ENCODE data around the gene CRP. TPM values are rescaled to one million over a fixed set of nuclear protein-coding genes. Genes with fewer than 3 reads are reported as not detected.

CRP gene
- total and polyA plus RNA-seq, 8 donors: not detected

- Histone ChIP-seq H3K36me3 (no peaks in the 10 kb centered on the region), H3K27me3 (no peaks in the 10 kb centered on the region), H3K27ac (no peak overlapping the region), H3K4me1 (no peaks in the 10 kb centered on the region), H3K4me3 (no peak overlapping the region), H3K9me3 (peaks cover 0 to 44% of the 10 kb centered on the region in 2 donors)
- DNase-seq (no peak), ATAC-seq (no peak)
- TF ChIP-seq CTCF (IDR thresholded peaks at IDR 0.05): no peak
- intact Hi-C loops (cut with DNase I): no loop called here
Observed at GRCh38 chr1:159719990-159720389, 5.6 kb upstream of the CRP start.

- Histone ChIP-seq H3K4me1 (no peaks in the 10 kb centered on the region), H3K9me3 (peaks cover 0 to 15% of the 10 kb centered on the region in 2 donors), H3K27ac (no peak overlapping the region), H3K4me3 (no peak overlapping the region), H3K36me3 (no peaks in the 10 kb centered on the region), H3K27me3 (no peaks in the 10 kb centered on the region)
- DNase-seq: no peak
- intact Hi-C loops (cut with DNase I): no loop called here
- TF ChIP-seq CTCF (IDR thresholded peaks at IDR 0.05): no peak
- ATAC-seq: no peak
Observed at GRCh38 chr1:159715855-159716254, 1.5 kb upstream of the CRP start.

- TF ChIP-seq CTCF (IDR thresholded peaks at IDR 0.05): no peak
- Histone ChIP-seq H3K27me3 (no peaks in the 10 kb centered on the region), H3K4me3 (no peak overlapping the region), H3K36me3 (no peaks in the 10 kb centered on the region), H3K9me3 (no peaks in the 10 kb centered on the region), H3K4me1 (no peaks in the 10 kb centered on the region), H3K27ac (no peak overlapping the region)
- no peak for ATAC-seq
- intact Hi-C loops (cut with DNase I): no loop called here
- DNase-seq: no peak
Observed at GRCh38 chr1:159712080-159712479, 2.3 kb downstream of the CRP start.

- Histone ChIP-seq H3K27ac (no peak overlapping the region), H3K27me3 (no peaks in the 10 kb centered on the region), H3K4me3 (no peak overlapping the region), H3K36me3 (no peaks in the 10 kb centered on the region), H3K9me3 (no peaks in the 10 kb centered on the region), H3K4me1 (no peaks in the 10 kb centered on the region)
- DNase-seq (no peak), ATAC-seq (no peak)
- TF ChIP-seq CTCF (IDR thresholded peaks at IDR 0.05): no peak
- intact Hi-C loops (cut with DNase I): no loop called here
Observed at GRCh38 chr1:159707472-159708260, 6.7 kb downstream of the CRP start.

- Histone ChIP-seq H3K9me3 (no peaks in the 10 kb centered on the region), H3K36me3 (no peaks in the 10 kb centered on the region), H3K4me1 (no peaks in the 10 kb centered on the region), H3K27me3 (no peaks in the 10 kb centered on the region), H3K27ac (no peak overlapping the region), H3K4me3 (no peak overlapping the region)
- DNase-seq: no peak
- intact Hi-C loops (cut with DNase I): no loop called here
- no peak for ATAC-seq
- TF ChIP-seq CTCF (IDR thresholded peaks at IDR 0.05): no peak
Observed at GRCh38 chr1:159705904-159706256, 8.5 kb downstream of the CRP start.

All from left lung (tissue), 10 donors.